Mucosa of stomach (tissue), 1 donor: ENCODE measurements around the gene CHP2.
"Not testable (repeated sequence)": the region's sequence is repeated elsewhere in the genome, so short reads cannot be mapped to it uniquely, and the experiment has no call there.

Source experiments
- H3K27me3 ChIP-seq: one replicate; pipeline ENCODE4 v1.7.0; 2013; ENCODE audit warnings: mild to moderate bottlenecking, low read length; ENCODE audit not compliant: control insufficient read depth, insufficient read depth
- H3K36me3 ChIP-seq: one replicate; pipeline ENCODE4 v1.7.0; 2013; ENCODE audit warnings: low read length; ENCODE audit not compliant: control insufficient read depth, insufficient read depth
- H3K4me1 ChIP-seq: one replicate; pipeline ENCODE4 v1.7.0; 2013; ENCODE audit warnings: mild to moderate bottlenecking, low read length; ENCODE audit not compliant: control insufficient read depth, insufficient read depth
- H3K4me3 ChIP-seq: one replicate; pipeline ENCODE4 v1.7.0; 2013; ENCODE audit warnings: low read length
- H3K9ac ChIP-seq: one replicate; pipeline ENCODE4 v1.7.0; 2013; ENCODE audit warnings: mild to moderate bottlenecking, low read length, moderate library complexity
- H3K9me3 ChIP-seq: one replicate; pipeline ENCODE4 v1.7.0; 2013; ENCODE audit warnings: mild to moderate bottlenecking, low read length, moderate library complexity; ENCODE audit not compliant: control insufficient read depth
- donor health status: Pancreatic carcinoma.

CHP2 gene

DNA sequence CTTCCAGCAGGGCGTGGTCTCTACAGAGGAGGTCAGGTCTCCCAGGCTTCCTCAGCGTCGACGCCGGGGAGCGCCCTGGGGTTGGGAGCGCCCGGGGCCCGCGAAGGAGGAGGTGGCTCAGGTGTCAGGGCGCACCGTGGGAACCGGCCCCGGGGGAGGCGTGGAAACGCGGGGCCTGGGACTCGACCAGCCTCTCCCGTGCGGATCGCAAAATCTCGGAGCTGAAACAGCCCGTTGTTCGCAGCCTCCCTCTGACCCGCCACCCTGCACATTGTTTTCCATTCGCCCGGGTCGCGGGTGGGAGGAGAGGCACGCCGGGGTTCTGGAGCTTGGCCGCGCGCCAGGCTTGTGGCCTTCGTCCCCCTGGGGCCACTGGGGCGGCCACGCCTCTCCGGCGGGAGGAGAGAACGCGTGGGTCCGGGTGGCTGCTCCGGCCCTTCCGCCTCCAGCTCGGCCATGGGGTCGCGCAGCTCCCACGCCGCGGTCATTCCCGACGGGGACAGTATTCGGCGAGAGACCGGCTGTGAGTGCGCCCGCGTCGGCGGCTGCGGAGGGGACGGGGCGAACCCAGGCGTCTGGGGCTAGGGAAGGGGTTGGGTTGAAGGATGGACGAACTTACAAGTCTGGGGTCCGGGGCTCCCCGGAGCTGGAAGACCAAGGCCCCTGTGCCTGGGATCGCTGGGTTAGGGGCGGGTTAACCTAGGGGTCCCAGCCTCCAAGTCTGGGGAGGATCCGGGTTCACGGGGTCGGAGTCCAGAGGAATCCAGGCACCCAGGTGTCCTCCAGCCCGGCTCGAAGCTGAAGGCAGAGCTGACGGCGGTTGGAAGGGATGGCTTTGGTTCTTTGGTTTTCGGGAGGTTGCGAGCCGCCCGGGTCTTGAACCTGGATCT is at the start of gene CHP2:
Gene CHP2 (plus strand): TSS at position 433 of the 890 bp plus-strand sequence. CDS start 24 bp downstream, at position 457.
- Histone ChIP-seq H3K36me3 (no peaks in the 10 kb centered on the region), H3K27me3 (peaks cover 44% of the 10 kb centered on the region), H3K9ac (no peak within 1 kb of the TSS), H3K9me3 (no peaks in the 10 kb centered on the region), H3K4me3 (no peak within 1 kb of the TSS), H3K4me1 (peaks cover 7% of the 10 kb centered on the region)

DNA sequence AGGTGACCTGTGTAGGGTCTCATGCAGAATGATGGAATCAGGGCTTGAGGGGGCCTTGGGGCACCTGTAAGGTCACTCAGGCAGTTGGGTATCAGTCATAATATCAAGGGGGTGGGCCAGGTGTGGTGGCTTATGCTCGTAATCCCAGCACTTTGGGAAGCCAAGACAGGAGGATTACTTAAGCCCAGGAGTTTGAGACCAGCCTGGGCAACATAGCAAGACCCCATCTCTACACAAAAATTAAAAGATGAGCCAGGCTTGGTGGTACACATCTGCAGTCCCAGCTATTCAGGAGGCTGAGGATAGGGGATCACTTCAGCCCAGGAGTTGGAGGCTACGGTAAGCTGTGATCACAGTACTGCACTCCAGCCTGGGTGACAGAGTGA is 49.3 kb upstream of the CHP2 start:
- H3K36me3 ChIP-seq: peaks cover 43% of the 10 kb centered on the region
- no peaks in the 10 kb centered on the region for H3K27me3 ChIP-seq
- no peaks in the 10 kb centered on the region for H3K9me3 ChIP-seq
- peaks cover 5% of the 10 kb centered on the region for H3K4me1 ChIP-seq
- no peak overlapping the region for H3K4me3 ChIP-seq
- H3K9ac ChIP-seq: no peak overlapping the region

DNA sequence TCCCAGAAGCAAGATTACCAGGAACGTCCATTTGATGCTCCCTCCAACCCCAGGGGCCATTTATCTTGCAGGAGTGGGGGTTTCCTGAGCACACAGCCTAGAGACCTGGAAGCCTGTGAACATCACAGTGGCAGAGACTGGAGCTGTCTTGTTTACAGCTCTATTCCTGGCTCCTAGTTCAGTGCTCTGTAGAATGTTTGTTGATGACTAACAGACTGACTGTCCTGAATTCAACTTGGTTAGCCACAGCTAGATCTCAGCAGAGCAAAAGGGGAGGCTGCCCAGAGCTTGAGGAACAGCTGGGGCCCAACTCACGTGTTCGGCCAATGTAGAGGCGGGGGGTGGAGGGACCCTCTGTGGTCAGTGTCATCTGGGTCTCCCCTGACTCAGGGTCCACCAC is 48.4 kb upstream of the CHP2 start:
- peaks cover 7% of the 10 kb centered on the region for H3K4me1 ChIP-seq
- no peaks in the 10 kb centered on the region for H3K9me3 ChIP-seq
- H3K36me3 ChIP-seq: peaks cover 45% of the 10 kb centered on the region
- H3K4me3 ChIP-seq: no peak overlapping the region
- H3K9ac ChIP-seq: no peak overlapping the region
- H3K27me3 ChIP-seq: no peaks in the 10 kb centered on the region

DNA sequence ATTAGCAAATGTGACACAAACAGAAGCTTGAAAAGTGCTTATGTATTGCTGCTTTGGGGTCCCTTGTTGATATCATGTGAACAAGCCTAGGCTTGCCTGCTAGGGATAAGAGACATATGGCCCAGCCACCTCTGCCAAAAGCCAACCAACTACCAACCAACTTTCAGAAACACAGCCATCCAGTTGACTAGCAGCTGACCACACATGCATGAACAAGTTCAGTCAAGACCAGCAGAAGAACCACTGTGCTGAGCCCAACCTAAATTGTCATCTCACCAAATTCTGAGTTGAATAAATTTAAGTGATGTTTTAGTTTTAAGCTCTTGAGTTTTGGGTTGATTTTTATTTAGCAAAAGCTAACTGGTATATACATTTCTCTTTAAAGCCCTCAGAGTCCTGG is 45.3 kb upstream of the CHP2 start:
- no peak overlapping the region for H3K9ac ChIP-seq
- H3K4me1 ChIP-seq: peaks cover 11% of the 10 kb centered on the region
- peaks cover 36% of the 10 kb centered on the region for H3K36me3 ChIP-seq
- no peaks in the 10 kb centered on the region for H3K27me3 ChIP-seq
- H3K4me3 ChIP-seq: no peak overlapping the region
- no peaks in the 10 kb centered on the region for H3K9me3 ChIP-seq

DNA sequence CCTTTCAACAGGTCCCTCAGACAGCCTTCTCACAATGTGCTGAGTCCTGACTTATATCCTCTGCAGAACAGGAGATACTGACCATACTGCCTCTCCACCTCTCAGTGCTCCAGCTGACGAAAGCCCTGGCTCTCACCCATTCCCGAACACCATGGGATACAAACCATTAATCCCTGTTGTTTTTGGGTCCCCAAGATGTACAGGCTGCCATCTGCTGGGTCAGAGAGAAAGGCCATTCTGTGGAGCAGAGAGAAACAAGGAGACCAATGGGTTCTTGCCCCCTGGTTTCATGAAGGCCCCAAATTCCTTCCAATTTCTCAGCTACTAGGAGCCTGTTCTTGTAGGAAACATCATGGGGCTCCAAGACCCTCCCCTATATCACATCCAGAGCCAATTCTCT is 44.8 kb upstream of the CHP2 start:
- Histone ChIP-seq H3K27me3 (no peaks in the 10 kb centered on the region), H3K9ac (peak overlapping the region; percentile 16), H3K4me3 (no peak overlapping the region), H3K9me3 (no peaks in the 10 kb centered on the region), H3K4me1 (peaks cover 11% of the 10 kb centered on the region), H3K36me3 (peaks cover 31% of the 10 kb centered on the region)

DNA sequence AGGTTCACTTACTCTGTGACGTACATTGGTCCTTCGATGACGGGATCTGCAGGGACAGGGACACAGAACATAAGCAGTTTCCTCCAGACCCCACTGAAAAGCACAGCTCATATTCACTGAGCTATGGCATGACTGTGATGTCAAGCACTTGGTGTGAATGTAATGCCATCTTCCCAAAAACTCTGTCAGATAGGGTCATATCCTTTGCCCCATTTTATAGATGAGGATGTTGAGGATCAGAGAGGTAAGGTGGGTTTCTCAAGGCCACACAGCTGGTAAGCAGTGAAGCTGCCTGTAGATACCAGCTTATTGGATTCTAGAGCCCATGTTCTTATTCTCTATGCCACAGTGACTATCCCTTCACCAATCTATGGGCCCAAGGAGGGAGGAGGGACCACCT is 44.3 kb upstream of the CHP2 start:
- Histone ChIP-seq H3K36me3 (peaks cover 26% of the 10 kb centered on the region), H3K9me3 (no peaks in the 10 kb centered on the region), H3K4me3 (no peak overlapping the region), H3K4me1 (peaks cover 11% of the 10 kb centered on the region), H3K27me3 (no peaks in the 10 kb centered on the region), H3K9ac (peak overlapping the region; percentile 16)

DNA sequence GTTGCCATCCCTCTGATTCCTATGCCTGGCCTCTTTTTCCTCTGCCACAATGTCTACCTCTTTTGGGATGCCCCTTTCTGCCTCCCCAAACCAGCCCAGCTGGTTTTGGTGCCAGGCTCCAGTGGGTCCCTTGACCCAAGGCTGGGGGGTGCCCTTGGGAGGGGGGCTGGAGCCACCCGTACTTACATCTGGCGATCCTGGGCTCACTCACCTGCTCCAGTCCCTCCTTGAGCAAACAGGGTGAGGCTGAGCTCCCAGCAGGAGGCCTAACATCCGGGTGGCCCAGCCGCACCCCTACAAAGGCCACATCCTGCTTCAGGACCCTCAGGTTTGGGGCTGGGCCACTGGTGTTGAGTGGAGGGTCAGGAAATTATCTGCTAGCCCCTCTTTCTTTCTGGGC is 43.0 kb upstream of the CHP2 start:
- Histone ChIP-seq H3K4me3 (peak overlapping the region; percentile 33), H3K36me3 (peaks cover 16% of the 10 kb centered on the region), H3K27me3 (no peaks in the 10 kb centered on the region), H3K9me3 (no peaks in the 10 kb centered on the region), H3K9ac (peak overlapping the region; percentile 86), H3K4me1 (peaks cover 11% of the 10 kb centered on the region)

DNA sequence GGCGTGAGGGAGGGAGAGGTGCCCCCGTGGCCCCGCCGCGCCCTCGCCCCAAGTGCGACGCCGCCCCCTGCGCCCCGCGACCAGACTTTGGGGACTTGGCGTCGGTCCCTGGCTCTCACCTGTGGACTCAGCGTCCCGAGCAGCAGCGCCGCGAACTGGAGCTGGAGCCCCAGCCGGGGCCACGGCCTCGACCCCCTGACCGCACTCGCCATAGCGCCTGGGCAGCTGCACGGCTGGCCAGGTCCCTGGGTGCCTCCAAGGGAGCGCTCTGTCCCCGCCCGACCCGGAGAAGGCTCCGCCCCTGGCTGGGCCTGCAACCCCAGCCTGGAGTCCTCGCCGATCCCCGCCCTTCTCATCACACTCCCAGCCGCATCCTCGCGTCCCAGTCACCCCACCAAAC is 41.9 kb upstream of the CHP2 start, which contains the start of gene ERN2:
Gene ERN2 (minus strand): TSS at position 247 of the 400 bp plus-strand sequence. CDS start 35 bp downstream, at position 212.
- H3K4me3 ChIP-seq: peak within 1 kb of the TSS; percentile 33
- H3K27me3 ChIP-seq: no peaks in the 10 kb centered on the region
- H3K36me3 ChIP-seq: peaks cover 13% of the 10 kb centered on the region

DNA sequence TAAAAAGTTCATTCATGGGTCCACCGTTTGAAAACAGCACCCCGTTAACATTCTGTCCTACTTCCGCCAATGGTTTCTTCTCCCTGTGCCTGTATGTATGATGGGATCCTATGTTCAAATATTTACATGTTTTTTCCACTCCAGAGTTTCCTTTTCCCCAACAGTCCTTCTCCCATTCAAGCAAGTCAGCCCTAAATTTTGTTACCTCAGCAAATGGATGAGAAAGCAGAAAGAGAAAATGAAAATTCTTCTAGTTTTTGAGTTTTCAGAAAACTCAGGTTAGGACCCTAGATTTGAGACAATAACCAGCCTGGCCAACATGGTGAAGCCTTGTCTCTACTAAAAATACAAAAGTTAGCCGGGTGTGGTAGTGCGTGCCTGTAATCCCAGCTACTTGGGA is 38.3 kb upstream of the CHP2 start:
- Histone ChIP-seq H3K4me3 (no peak overlapping the region), H3K9ac (no peak overlapping the region), H3K9me3 (no peaks in the 10 kb centered on the region), H3K36me3 (no peaks in the 10 kb centered on the region), H3K27me3 (no peaks in the 10 kb centered on the region), H3K4me1 (peaks cover 3% of the 10 kb centered on the region)

More for the DNA sequence above, 41.9 kb upstream of the CHP2 start, which contains the start of gene ERN2:
- H3K9ac ChIP-seq: peak within 1 kb of the TSS; percentile 86
- H3K9me3 ChIP-seq: no peaks in the 10 kb centered on the region
- H3K4me1 ChIP-seq: peaks cover 11% of the 10 kb centered on the region

DNA sequence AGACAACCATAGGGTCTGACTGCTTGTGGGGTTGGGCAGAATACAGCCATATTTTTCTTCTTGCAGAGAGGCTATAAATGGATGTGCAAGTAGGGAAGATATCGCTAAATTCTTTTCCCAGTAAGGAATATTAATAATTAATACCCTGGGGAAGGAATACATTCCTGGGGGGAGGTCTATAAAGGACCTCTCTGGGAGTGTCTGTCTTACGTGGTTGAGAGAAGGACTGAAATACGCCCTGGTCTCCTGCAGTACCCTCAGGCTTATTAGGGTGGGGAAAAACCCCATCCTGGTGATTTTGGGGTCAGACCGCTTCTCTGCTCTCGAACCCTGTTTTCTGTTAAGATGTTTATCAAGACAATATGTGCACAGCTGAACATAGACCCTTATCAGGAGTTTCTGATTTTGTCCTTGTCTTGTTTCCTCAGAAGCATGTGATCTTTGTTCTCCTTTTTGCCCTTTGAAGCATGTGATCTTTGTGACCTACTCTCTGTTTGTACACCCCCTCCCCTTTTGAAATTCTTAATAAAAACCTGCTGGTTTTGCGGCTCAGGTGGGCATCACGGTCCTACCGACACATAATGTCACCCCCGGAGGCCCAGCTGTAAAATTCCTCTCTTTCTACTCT is 32.1 kb upstream of the CHP2 start:
- not testable (repeated sequence) for H3K27me3 ChIP-seq, H3K36me3 ChIP-seq, H3K9me3 ChIP-seq, H3K4me1 ChIP-seq, H3K4me3 ChIP-seq, H3K9ac ChIP-seq

DNA sequence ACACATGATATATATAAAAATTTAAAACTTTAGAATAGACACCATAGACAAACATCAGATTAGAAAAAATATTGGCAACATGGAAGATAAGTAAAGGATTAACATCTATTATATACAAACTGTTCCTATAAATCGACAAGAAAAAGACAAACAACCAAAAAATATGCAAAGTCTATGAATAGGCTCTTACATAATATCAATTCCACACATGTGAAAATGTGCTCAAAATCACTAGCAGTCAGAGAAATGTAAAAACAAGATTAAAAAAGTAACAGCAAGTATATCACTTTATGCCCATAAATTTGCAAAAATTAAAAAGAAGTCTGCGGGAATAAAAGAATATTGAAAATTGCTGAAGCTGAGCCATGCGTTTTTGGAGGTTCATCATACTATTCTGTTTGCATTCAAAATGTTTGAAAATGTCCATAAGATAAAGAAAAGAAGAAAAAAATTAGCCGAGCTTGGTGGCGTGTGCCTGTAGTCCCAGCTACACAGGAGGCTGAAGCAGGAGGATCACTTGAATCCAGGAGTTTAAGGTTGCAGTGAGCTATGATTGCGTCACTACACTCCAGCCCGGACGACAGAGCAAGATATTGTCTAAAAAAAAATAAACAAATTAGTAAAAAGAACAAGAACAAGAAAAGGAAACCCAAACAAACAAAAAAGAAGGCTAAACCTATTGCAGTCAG is 30.6 kb upstream of the CHP2 start:
- H3K9me3 ChIP-seq: no peaks in the 10 kb centered on the region
- no peak overlapping the region for H3K9ac ChIP-seq
- no peaks in the 10 kb centered on the region for H3K27me3 ChIP-seq
- H3K4me3 ChIP-seq: no peak overlapping the region
- peaks cover under 1% of the 10 kb centered on the region for H3K4me1 ChIP-seq
- H3K36me3 ChIP-seq: no peaks in the 10 kb centered on the region

DNA sequence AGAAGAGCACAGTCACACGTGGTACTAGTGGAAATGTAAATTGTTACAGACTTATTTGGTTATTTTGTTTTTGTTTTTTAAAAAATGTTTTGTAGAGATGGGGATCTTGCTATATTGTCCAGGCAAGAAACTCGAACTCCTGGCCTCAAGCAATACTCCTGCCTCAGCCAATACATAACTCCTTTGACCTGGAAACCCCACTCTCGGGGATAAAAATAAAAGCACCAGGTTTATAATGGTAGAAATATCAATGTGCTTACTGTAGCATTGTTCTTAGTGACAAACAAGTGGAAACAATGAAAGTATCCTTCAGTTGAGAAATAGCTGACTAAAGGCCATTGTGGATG is 30.1 kb upstream of the CHP2 start:
- Histone ChIP-seq H3K4me3 (no peak overlapping the region), H3K36me3 (no peaks in the 10 kb centered on the region), H3K4me1 (peaks cover 6% of the 10 kb centered on the region), H3K9me3 (no peaks in the 10 kb centered on the region), H3K9ac (no peak overlapping the region), H3K27me3 (no peaks in the 10 kb centered on the region)
